Measurements from ENCODE around the gene ABI3. TPM values are rescaled to one million over a fixed set of nuclear protein-coding genes. Genes with fewer than 3 reads are reported as not detected.
A peak's percentile ranks its signal among the peaks of the same experiment; 100 is the strongest.

Gene ABI3
- total RNA-seq, 1 experiment from 2014 or later, result not detected

GRCh38 chr17:49217651-49218413, 7.3 kb downstream of the ABI3 start:
- H3K4me3 ChIP-seq, result no peak overlapping the region
- no peak for DNase-seq
- H3K27me3 ChIP-seq, result peaks cover 2% of the 10 kb centered on the region; the same call in 1 of the 2 replicates
- H3K9me3 ChIP-seq, result no peaks in the 10 kb centered on the region
- H3K36me3 ChIP-seq, result no peaks in the 10 kb centered on the region

GRCh38 chr17:49218941-49219913, 8.7 kb downstream of the ABI3 start:
- no peak overlapping the region for H3K4me3 ChIP-seq
- no peak for DNase-seq
- no peaks in the 10 kb centered on the region for H3K9me3 ChIP-seq
- H3K36me3 ChIP-seq, result no peaks in the 10 kb centered on the region
- peaks cover 5% of the 10 kb centered on the region; the same call in 1 of the 2 replicates for H3K27me3 ChIP-seq

- Histone ChIP-seq H3K4me3 (no peak overlapping the region), H3K9me3 (no peaks in the 10 kb centered on the region), H3K27me3 (peaks cover 5% of the 10 kb centered on the region; the same call in 1 of the 2 replicates), H3K36me3 (no peaks in the 10 kb centered on the region)
- no peak for DNase-seq
Observed at GRCh38 chr17:49219987-49220386, 9.5 kb downstream of the ABI3 start.

GRCh38 chr17:49223168-49223516, 12.6 kb downstream of the ABI3 start:
- peaks cover 10% of the 10 kb centered on the region for H3K27me3 ChIP-seq
- no peaks in the 10 kb centered on the region for H3K9me3 ChIP-seq
- no peak for DNase-seq
- H3K36me3 ChIP-seq, result no peaks in the 10 kb centered on the region
- no peak overlapping the region for H3K4me3 ChIP-seq

- Histone ChIP-seq H3K27me3 (peaks cover 10% of the 10 kb centered on the region), H3K36me3 (no peaks in the 10 kb centered on the region)
Observed at GRCh38 chr17:49223517-49224197, 13.2 kb downstream of the ABI3 start.

GRCh38 chr17:49224198-49224996, 13.9 kb downstream of the ABI3 start:
- DNase-seq, result no peak
- Histone ChIP-seq H3K9me3 (no peaks in the 10 kb centered on the region), H3K27me3 (peaks cover 10% of the 10 kb centered on the region)

More at GRCh38 chr17:49223517-49224197, 13.2 kb downstream of the ABI3 start:
- peak; percentile 22 for DNase-seq
- Histone ChIP-seq H3K4me3 (no peak overlapping the region), H3K9me3 (no peaks in the 10 kb centered on the region)

GRCh38 chr17:49224997-49225337, 14.5 kb downstream of the ABI3 start:
- H3K36me3 ChIP-seq, result no peaks in the 10 kb centered on the region
- no peak for DNase-seq
- no peak overlapping the region for H3K4me3 ChIP-seq
- H3K9me3 ChIP-seq, result no peaks in the 10 kb centered on the region
- peaks cover 10% of the 10 kb centered on the region for H3K27me3 ChIP-seq

More at GRCh38 chr17:49224198-49224996, 13.9 kb downstream of the ABI3 start:
- Histone ChIP-seq H3K4me3 (no peak overlapping the region), H3K36me3 (no peaks in the 10 kb centered on the region)

GRCh38 chr17:49225554-49226236, 15.2 kb downstream of the ABI3 start:
- no peak for DNase-seq
- peaks cover 13% of the 10 kb centered on the region for H3K27me3 ChIP-seq
- H3K9me3 ChIP-seq, result no peaks in the 10 kb centered on the region
- H3K36me3 ChIP-seq, result no peaks in the 10 kb centered on the region
- no peak overlapping the region for H3K4me3 ChIP-seq

- DNase-seq, result no peak
- Histone ChIP-seq H3K36me3 (no peaks in the 10 kb centered on the region), H3K27me3 (peaks cover 16% of the 10 kb centered on the region), H3K4me3 (no peak overlapping the region), H3K9me3 (no peaks in the 10 kb centered on the region)
Observed at GRCh38 chr17:49226771-49227435, 16.4 kb downstream of the ABI3 start.

GRCh38 chr17:49227436-49228261, 17.1 kb downstream of the ABI3 start:
- Histone ChIP-seq H3K4me3 (no peak overlapping the region), H3K9me3 (no peaks in the 10 kb centered on the region), H3K27me3 (peaks cover 15% of the 10 kb centered on the region), H3K36me3 (no peaks in the 10 kb centered on the region)
- peak; percentile 56 for DNase-seq

- DNase-seq, result no peak
- Histone ChIP-seq H3K36me3 (no peaks in the 10 kb centered on the region), H3K4me3 (no peak overlapping the region), H3K9me3 (no peaks in the 10 kb centered on the region), H3K27me3 (peaks cover 11% of the 10 kb centered on the region)
Observed at GRCh38 chr17:49229076-49229804, 18.7 kb downstream of the ABI3 start.

GRCh38 chr17:49229805-49230600, 19.5 kb downstream of the ABI3 start:
- H3K27me3 ChIP-seq, result peaks cover 11% of the 10 kb centered on the region
- H3K4me3 ChIP-seq, result peak overlapping the region; percentile 56
- no peaks in the 10 kb centered on the region for H3K36me3 ChIP-seq
- DNase-seq, result no peak
- no peaks in the 10 kb centered on the region for H3K9me3 ChIP-seq

Data from MG63 (cell line).